GM12801 (cell line): ENCODE data around the gene C2orf69.

Source experiments
- CTCF ChIP-seq: IDR thresholded peaks from one replicate; pipeline ENCODE4 v1.5.1; 2011; ENCODE audit warnings: control low read depth; ENCODE audit not compliant: insufficient read length; ENCODE audit errors: extremely low read depth

Gene C2orf69

DNA sequence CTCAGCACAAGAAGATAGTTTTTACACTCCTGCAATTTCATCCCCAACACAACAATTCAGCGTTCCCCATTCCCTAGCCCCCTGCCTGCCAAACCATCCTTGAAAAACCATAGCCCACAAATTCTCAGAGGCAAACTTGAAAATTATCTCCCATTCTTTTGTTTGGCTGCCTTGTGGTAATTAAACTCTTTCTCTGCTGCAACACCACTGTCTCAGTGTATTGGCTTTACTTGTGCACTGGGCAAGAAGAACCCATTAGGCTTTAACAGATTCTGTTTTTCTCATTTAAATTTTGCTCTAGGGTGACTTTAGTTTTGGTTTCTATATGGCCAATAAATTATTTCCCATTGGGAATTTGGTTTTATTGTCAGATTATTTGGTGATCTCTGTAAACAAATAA, 36.9 kb upstream of the C2orf69 start:
- no peak for TF ChIP-seq CTCF

DNA sequence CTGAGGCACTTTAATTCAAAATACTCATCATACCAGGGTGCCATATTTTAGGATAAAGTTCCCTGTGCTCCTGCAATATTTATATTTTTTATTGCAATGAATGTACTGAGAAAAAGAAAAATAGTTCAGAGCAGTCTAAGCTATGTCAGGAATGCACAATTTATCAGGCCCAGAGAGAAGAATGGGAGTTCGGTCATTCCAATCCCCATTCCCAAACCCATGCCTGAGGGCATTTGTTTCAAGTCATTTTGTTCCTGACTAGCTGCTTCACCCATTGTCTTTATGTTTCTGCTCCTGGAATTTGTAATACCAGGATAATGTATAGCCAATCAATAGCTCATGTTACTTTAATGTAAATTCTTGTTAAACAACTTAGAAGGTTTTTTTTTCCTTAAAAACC, 35.7 kb upstream of the C2orf69 start:
- TF ChIP-seq CTCF = no peak

GRCh38 chr2:199882667-199883066, 28.4 kb upstream of the C2orf69 start:
- no peak for TF ChIP-seq CTCF

GRCh38 chr2:199883474-199884212, 27.4 kb upstream of the C2orf69 start:
- TF ChIP-seq CTCF = no peak

- TF ChIP-seq CTCF = no peak
Measured at GRCh38 chr2:199895406-199895805, 15.7 kb upstream of the C2orf69 start.

GRCh38 chr2:199896617-199897016, 14.5 kb upstream of the C2orf69 start:
- no peak for TF ChIP-seq CTCF

DNA sequence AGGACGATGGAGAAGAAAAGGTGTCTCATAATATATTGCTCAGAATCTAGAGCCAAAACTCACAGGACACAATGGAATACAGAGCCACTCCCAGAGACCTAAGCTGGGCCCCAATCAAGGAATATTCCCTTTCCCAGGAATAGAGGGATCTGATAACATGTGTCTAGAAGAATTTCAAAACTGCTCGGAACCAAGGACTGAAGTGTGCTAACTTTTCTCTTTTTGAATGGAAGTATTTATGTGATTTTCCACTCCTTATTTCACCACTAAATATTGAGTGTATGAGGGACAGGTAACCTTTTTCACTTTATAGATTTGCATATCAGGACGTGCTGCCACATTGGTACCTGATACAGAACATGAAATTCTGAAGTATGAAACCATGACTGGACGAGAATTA, 9.2 kb upstream of the C2orf69 start:
- no peak for TF ChIP-seq CTCF
